22Rv1 (cell line): ENCODE results near the gene FAM219A.

Experiments used
- ZFX ChIP-seq: fragments of 450-650 bp; IDR thresholded peaks from 2 replicates; pipeline ENCODE4 v1.6.1; 2017; ENCODE audit warnings: antibody characterized with exemption, borderline replicate concordance
- TF ChIP-seq, protein P1 (sequence below): fragments of 450-650 bp; IDR thresholded peaks from 2 replicates; pipeline ENCODE4 v1.5.1; 2017; ENCODE audit warnings: mild to moderate bottlenecking

DNA sequence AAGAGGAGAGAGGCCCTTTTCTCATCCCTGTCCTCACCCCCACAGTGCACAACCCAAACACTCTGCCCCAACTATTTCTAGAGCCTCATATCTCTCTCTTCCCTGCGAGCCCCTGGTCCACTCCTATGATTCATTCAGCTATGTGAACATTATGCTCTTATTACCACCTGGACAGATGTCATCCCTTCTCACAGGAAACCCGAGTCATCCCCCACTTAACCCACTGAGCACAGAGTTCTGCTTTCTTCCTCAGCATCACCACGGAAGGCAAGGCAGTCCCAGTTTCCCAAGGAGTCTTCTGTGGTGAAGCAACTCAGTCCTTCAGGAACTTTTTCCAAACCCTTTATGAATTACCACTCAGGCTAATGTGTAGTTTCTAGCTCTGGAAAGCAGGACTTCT is 1.6 kb upstream of the FAM219A start:
- TF ChIP-seq, protein P1, sequence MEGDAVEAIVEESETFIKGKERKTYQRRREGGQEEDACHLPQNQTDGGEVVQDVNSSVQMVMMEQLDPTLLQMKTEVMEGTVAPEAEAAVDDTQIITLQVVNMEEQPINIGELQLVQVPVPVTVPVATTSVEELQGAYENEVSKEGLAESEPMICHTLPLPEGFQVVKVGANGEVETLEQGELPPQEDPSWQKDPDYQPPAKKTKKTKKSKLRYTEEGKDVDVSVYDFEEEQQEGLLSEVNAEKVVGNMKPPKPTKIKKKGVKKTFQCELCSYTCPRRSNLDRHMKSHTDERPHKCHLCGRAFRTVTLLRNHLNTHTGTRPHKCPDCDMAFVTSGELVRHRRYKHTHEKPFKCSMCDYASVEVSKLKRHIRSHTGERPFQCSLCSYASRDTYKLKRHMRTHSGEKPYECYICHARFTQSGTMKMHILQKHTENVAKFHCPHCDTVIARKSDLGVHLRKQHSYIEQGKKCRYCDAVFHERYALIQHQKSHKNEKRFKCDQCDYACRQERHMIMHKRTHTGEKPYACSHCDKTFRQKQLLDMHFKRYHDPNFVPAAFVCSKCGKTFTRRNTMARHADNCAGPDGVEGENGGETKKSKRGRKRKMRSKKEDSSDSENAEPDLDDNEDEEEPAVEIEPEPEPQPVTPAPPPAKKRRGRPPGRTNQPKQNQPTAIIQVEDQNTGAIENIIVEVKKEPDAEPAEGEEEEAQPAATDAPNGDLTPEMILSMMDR: no peak
- TF ChIP-seq ZFX: no peak
